ENCODE measurements around the gene SLC9A3.

Gene SLC9A3

GRCh38 chr5:452978-453710 lies 71.1 kb downstream of the SLC9A3 start:
- Histone ChIP-seq H3K9me3 (ENCODE audit: low read length) (peaks cover 15% of the 10 kb centered on the region), H3K79me2 (ENCODE audit: insufficient read depth, low read length) (no peaks in the 10 kb centered on the region), H3K9me2 (ENCODE audit: low read depth, low read length) (no peaks in the 10 kb centered on the region), H4K20me1 (ENCODE audit: insufficient read depth, low read length) (no peaks in the 10 kb centered on the region), H3K9ac (ENCODE audit: low read length) (no peak overlapping the region), H3K4me3 (ENCODE audit: low read depth, low read length, poor library complexity, severe bottlenecking) (no peak overlapping the region), H3K36me3 (ENCODE audit: insufficient read depth, low read length) (peaks cover 96% of the 10 kb centered on the region), H3K27me3 (ENCODE audit: insufficient read depth, low read length) (no peaks in the 10 kb centered on the region), H3F3A (ENCODE audit: insufficient read depth, low read length) (no peaks in the 10 kb centered on the region), H2AFZ (ENCODE audit: low read length) (no peak overlapping the region), H3K27ac (ENCODE audit: low read depth, low read length, poor library complexity, severe bottlenecking) (no peak overlapping the region), H3K4me1 (ENCODE audit: insufficient read depth, low read length, severe bottlenecking) (no peaks in the 10 kb centered on the region), H3K4me2 (ENCODE audit: low read length) (no peak overlapping the region)
- no peak for TF ChIP-seq EZH2 (IDR thresholded peaks at IDR 0.05; ENCODE audit: borderline replicate concordance, low read length)
- TF ChIP-seq, protein P1, sequence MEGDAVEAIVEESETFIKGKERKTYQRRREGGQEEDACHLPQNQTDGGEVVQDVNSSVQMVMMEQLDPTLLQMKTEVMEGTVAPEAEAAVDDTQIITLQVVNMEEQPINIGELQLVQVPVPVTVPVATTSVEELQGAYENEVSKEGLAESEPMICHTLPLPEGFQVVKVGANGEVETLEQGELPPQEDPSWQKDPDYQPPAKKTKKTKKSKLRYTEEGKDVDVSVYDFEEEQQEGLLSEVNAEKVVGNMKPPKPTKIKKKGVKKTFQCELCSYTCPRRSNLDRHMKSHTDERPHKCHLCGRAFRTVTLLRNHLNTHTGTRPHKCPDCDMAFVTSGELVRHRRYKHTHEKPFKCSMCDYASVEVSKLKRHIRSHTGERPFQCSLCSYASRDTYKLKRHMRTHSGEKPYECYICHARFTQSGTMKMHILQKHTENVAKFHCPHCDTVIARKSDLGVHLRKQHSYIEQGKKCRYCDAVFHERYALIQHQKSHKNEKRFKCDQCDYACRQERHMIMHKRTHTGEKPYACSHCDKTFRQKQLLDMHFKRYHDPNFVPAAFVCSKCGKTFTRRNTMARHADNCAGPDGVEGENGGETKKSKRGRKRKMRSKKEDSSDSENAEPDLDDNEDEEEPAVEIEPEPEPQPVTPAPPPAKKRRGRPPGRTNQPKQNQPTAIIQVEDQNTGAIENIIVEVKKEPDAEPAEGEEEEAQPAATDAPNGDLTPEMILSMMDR (IDR thresholded peaks at IDR 0.05; ENCODE audit: low read length), result no peak

- Histone ChIP-seq H3K4me2 (ENCODE audit: low read length) (no peak overlapping the region), H3K4me3 (ENCODE audit: low read depth, low read length, poor library complexity, severe bottlenecking) (no peak overlapping the region), H3K9ac (ENCODE audit: low read length) (no peak overlapping the region), H3K79me2 (ENCODE audit: insufficient read depth, low read length) (no peaks in the 10 kb centered on the region), H3K27ac (ENCODE audit: low read depth, low read length, poor library complexity, severe bottlenecking) (no peak overlapping the region), H3K4me1 (ENCODE audit: insufficient read depth, low read length, severe bottlenecking) (no peaks in the 10 kb centered on the region), H4K20me1 (ENCODE audit: insufficient read depth, low read length) (no peaks in the 10 kb centered on the region), H3K27me3 (ENCODE audit: insufficient read depth, low read length) (no peaks in the 10 kb centered on the region), H3F3A (ENCODE audit: insufficient read depth, low read length) (no peaks in the 10 kb centered on the region), H3K9me3 (ENCODE audit: low read length) (peaks cover 15% of the 10 kb centered on the region), H3K9me2 (ENCODE audit: low read depth, low read length) (no peaks in the 10 kb centered on the region), H2AFZ (ENCODE audit: low read length) (no peak overlapping the region), H3K36me3 (ENCODE audit: insufficient read depth, low read length) (peaks cover 96% of the 10 kb centered on the region)
- TF ChIP-seq EZH2 (IDR thresholded peaks at IDR 0.05; ENCODE audit: borderline replicate concordance, low read length), result no peak
- TF ChIP-seq, protein P1 (IDR thresholded peaks at IDR 0.05; ENCODE audit: low read length), result no peak
Observed at GRCh38 chr5:451587-452458, 72.4 kb downstream of the SLC9A3 start.

GRCh38 chr5:449151-449550 lies 75.1 kb downstream of the SLC9A3 start:
- Histone ChIP-seq H3K9ac (ENCODE audit: low read length) (no peak overlapping the region), H3K9me3 (ENCODE audit: low read length) (peaks cover 15% of the 10 kb centered on the region), H3K4me3 (ENCODE audit: low read depth, low read length, poor library complexity, severe bottlenecking) (no peak overlapping the region), H2AFZ (ENCODE audit: low read length) (no peak overlapping the region), H3K4me1 (ENCODE audit: insufficient read depth, low read length, severe bottlenecking) (peaks cover 10% of the 10 kb centered on the region), H3K27ac (ENCODE audit: low read depth, low read length, poor library complexity, severe bottlenecking) (no peak overlapping the region), H3K9me2 (ENCODE audit: low read depth, low read length) (no peaks in the 10 kb centered on the region), H3K4me2 (ENCODE audit: low read length) (no peak overlapping the region), H3K79me2 (ENCODE audit: insufficient read depth, low read length) (no peaks in the 10 kb centered on the region), H3K27me3 (ENCODE audit: insufficient read depth, low read length) (no peaks in the 10 kb centered on the region), H3F3A (ENCODE audit: insufficient read depth, low read length) (peaks cover 2% of the 10 kb centered on the region), H4K20me1 (ENCODE audit: insufficient read depth, low read length) (no peaks in the 10 kb centered on the region), H3K36me3 (ENCODE audit: insufficient read depth, low read length) (peaks cover 83% of the 10 kb centered on the region)
- TF ChIP-seq, protein P1 (IDR thresholded peaks at IDR 0.05; ENCODE audit: low read length), result no peak
- no peak for TF ChIP-seq EZH2 (IDR thresholded peaks at IDR 0.05; ENCODE audit: borderline replicate concordance, low read length)
